SJSA1 (cell line): Measurements from ENCODE around the gene IMPDH2. TPM values are rescaled to one million over a fixed set of nuclear protein-coding genes. Genes with fewer than 3 reads are reported as not detected.

Experiments
- DNase-seq, 2 experiments: peaks; one replicate each; pipeline ENCODE4 v3.0.0-alpha.2; 2015 to 2020; ENCODE audit warnings: low spot score in 2 of 2, low read depth in 1 of 2
- H3K27ac ChIP-seq: fragments of 250-450 bp; sonication (Bioruptor Pico); 2 replicates; pipeline ENCODE4 v1.5.1; 2020; ENCODE audit warnings: mild to moderate bottlenecking, moderate library complexity
- H3K27me3 ChIP-seq: fragments of 250-450 bp; sonication (Bioruptor Pico); replicated peaks from 2 replicates; pipeline ENCODE4 v1.5.1; 2020; ENCODE audit warnings: mild to moderate bottlenecking, moderate library complexity
- H3K36me3 ChIP-seq: fragments of 250-450 bp; sonication (Bioruptor Pico); 2 replicates; pipeline ENCODE4 v1.5.1; 2020; ENCODE audit warnings: mild to moderate bottlenecking
- H3K4me1 ChIP-seq: fragments of 250-450 bp; sonication (Bioruptor Pico); replicated peaks from 2 replicates; pipeline ENCODE4 v1.6.1; 2021; ENCODE audit warnings: mild to moderate bottlenecking
- H3K4me3 ChIP-seq: fragments of 250-450 bp; sonication (Bioruptor Pico); 2 replicates; pipeline ENCODE4 v1.5.1; 2020; ENCODE audit warnings: mild to moderate bottlenecking
- H3K9me3 ChIP-seq: fragments of 250-450 bp; sonication (Bioruptor Pico); replicated peaks from 2 replicates; pipeline ENCODE4 v1.5.1; 2020; ENCODE audit warnings: mild to moderate bottlenecking
- total RNA-seq: library from RNA; depleted of rRNA; stranded (reverse); fragments of >200 nt; shearing (Covaris generic); gene quantifications from 2 replicates; pipeline ENCODE4 v1.2.3, GENCODE V29; 2014

The IMPDH2 gene
- total RNA-seq, 1 experiment from 2014 or later: 128 TPM

GRCh38 chr3:49006408-49007067 is 22.7 kb downstream of the IMPDH2 start:
- peak overlapping the region; percentile 65 for H3K4me3 ChIP-seq
- peaks cover 9% of the 10 kb centered on the region for H3K36me3 ChIP-seq
- no peaks in the 10 kb centered on the region for H3K27me3 ChIP-seq
- no peaks in the 10 kb centered on the region for H3K9me3 ChIP-seq
- H3K4me1 ChIP-seq: peaks cover 14% of the 10 kb centered on the region
- H3K27ac ChIP-seq: peak overlapping the region; percentile 37; the same call in 1 of the 2 replicates
- DNase-seq: no peak

GRCh38 chr3:49005998-49006397 is 23.2 kb downstream of the IMPDH2 start:
- no peak for DNase-seq
- peaks cover 14% of the 10 kb centered on the region for H3K4me1 ChIP-seq
- no peaks in the 10 kb centered on the region for H3K9me3 ChIP-seq
- no peaks in the 10 kb centered on the region for H3K27me3 ChIP-seq
- H3K27ac ChIP-seq: no peak overlapping the region
- no peak overlapping the region for H3K4me3 ChIP-seq
- H3K36me3 ChIP-seq: peaks cover 8% of the 10 kb centered on the region; the same call in 1 of the 2 replicates

GRCh38 chr3:49005303-49005680 is 23.9 kb downstream of the IMPDH2 start:
- DNase-seq: no peak
- Histone ChIP-seq H3K4me3 (no peak overlapping the region), H3K9me3 (no peaks in the 10 kb centered on the region), H3K4me1 (peaks cover 14% of the 10 kb centered on the region), H3K36me3 (peaks cover 8% of the 10 kb centered on the region; the same call in 1 of the 2 replicates), H3K27ac (no peak overlapping the region), H3K27me3 (no peaks in the 10 kb centered on the region)

- no peaks in the 10 kb centered on the region for H3K27me3 ChIP-seq
- peaks cover 8% of the 10 kb centered on the region; the same call in 1 of the 2 replicates for H3K36me3 ChIP-seq
- no peak for DNase-seq
These were observed 24.6 kb downstream of the IMPDH2 start for GRCh38 chr3:49004352-49005302.

GRCh38 chr3:49001155-49001554 is 28.0 kb downstream of the IMPDH2 start:
- no peaks in the 10 kb centered on the region for H3K27me3 ChIP-seq
- peaks cover under 1% of the 10 kb centered on the region for H3K4me1 ChIP-seq
- no peak overlapping the region for H3K4me3 ChIP-seq
- no peak overlapping the region for H3K27ac ChIP-seq
- H3K36me3 ChIP-seq: peaks cover 3% of the 10 kb centered on the region; the same call in 1 of the 2 replicates
- no peaks in the 10 kb centered on the region for H3K9me3 ChIP-seq
- DNase-seq: no peak

More at GRCh38 chr3:49004352-49005302, 24.6 kb downstream of the IMPDH2 start:
- Histone ChIP-seq H3K4me3 (no peak overlapping the region), H3K9me3 (no peaks in the 10 kb centered on the region), H3K27ac (no peak overlapping the region), H3K4me1 (peaks cover 14% of the 10 kb centered on the region)

GRCh38 chr3:48999085-48999858 is 29.9 kb downstream of the IMPDH2 start:
- Histone ChIP-seq H3K4me3 (no peak overlapping the region), H3K9me3 (no peaks in the 10 kb centered on the region), H3K36me3 (peaks cover 8% of the 10 kb centered on the region; the same call in 1 of the 2 replicates), H3K27ac (no peak overlapping the region), H3K27me3 (no peaks in the 10 kb centered on the region), H3K4me1 (no peaks in the 10 kb centered on the region)
- no peak for DNase-seq

- Histone ChIP-seq H3K9me3 (no peaks in the 10 kb centered on the region), H3K4me1 (no peaks in the 10 kb centered on the region), H3K27me3 (no peaks in the 10 kb centered on the region), H3K4me3 (no peak overlapping the region), H3K36me3 (peaks cover 9% of the 10 kb centered on the region; the same call in 1 of the 2 replicates), H3K27ac (no peak overlapping the region)
- DNase-seq: no peak
These were observed 31.2 kb downstream of the IMPDH2 start for GRCh38 chr3:48997714-48998637.

GRCh38 chr3:48997102-48997635 is 32.0 kb downstream of the IMPDH2 start:
- no peak overlapping the region for H3K27ac ChIP-seq
- no peak for DNase-seq
- peaks cover 9% of the 10 kb centered on the region; the same call in 1 of the 2 replicates for H3K36me3 ChIP-seq
- H3K4me1 ChIP-seq: no peaks in the 10 kb centered on the region
- no peaks in the 10 kb centered on the region for H3K9me3 ChIP-seq
- H3K4me3 ChIP-seq: no peak overlapping the region
- no peaks in the 10 kb centered on the region for H3K27me3 ChIP-seq

- Histone ChIP-seq H3K4me3 (no peak overlapping the region), H3K27me3 (no peaks in the 10 kb centered on the region), H3K4me1 (peaks cover 3% of the 10 kb centered on the region), H3K36me3 (peaks cover 9% of the 10 kb centered on the region; the same call in 1 of the 2 replicates), H3K27ac (no peak overlapping the region), H3K9me3 (no peaks in the 10 kb centered on the region)
- no peak for DNase-seq
These were observed 32.6 kb downstream of the IMPDH2 start for GRCh38 chr3:48996640-48997039.

GRCh38 chr3:48993834-48994233 is 35.4 kb downstream of the IMPDH2 start:
- no peaks in the 10 kb centered on the region for H3K9me3 ChIP-seq

GRCh38 chr3:48991851-48992545 is 37.2 kb downstream of the IMPDH2 start:
- H3K27ac ChIP-seq: no peak overlapping the region
- H3K9me3 ChIP-seq: no peaks in the 10 kb centered on the region
- H3K4me1 ChIP-seq: peaks cover 29% of the 10 kb centered on the region
- H3K36me3 ChIP-seq: peaks cover 14% of the 10 kb centered on the region; the same call in 1 of the 2 replicates
- H3K4me3 ChIP-seq: no peak overlapping the region
- no peak for DNase-seq
- H3K27me3 ChIP-seq: no peaks in the 10 kb centered on the region

More at GRCh38 chr3:48993834-48994233, 35.4 kb downstream of the IMPDH2 start:
- Histone ChIP-seq H3K4me1 (peaks cover 28% of the 10 kb centered on the region), H3K4me3 (no peak overlapping the region), H3K27me3 (no peaks in the 10 kb centered on the region), H3K27ac (no peak overlapping the region), H3K36me3 (peaks cover 14% of the 10 kb centered on the region; the same call in 1 of the 2 replicates)
- no peak for DNase-seq
